ENCODE results near the gene MAD1L1. TPM values are rescaled to one million over a fixed set of nuclear protein-coding genes. Genes with fewer than 3 reads are reported as not detected.
A peak's percentile ranks its signal among the peaks of the same experiment; 100 is the strongest.

Gene MAD1L1
- total and polyA plus RNA-seq, 3 donors from 2014 or later, result 63.1 to 149 (median 94.6) TPM

- Histone ChIP-seq H3K4me3 (no peak overlapping the region), H3K36me3 (ENCODE audit: low read depth, missing control alignments) (no peaks in the 10 kb centered on the region), H3K4me1 (no peaks in the 10 kb centered on the region), H3K27me3 (no peaks in the 10 kb centered on the region), H3K9me3 (no peaks in the 10 kb centered on the region), H3K27ac (no peak overlapping the region)
- no peak for DNase-seq
- intact Hi-C loops (cut with DNase I; ENCODE audit: low total_unique reads), result no loop called here
- TF ChIP-seq POLR2A (IDR thresholded peaks at IDR 0.05), result no peak
- TF ChIP-seq CTCF (IDR thresholded peaks at IDR 0.05), result no peak
- 76 to 83% methylated on average over 6 of the region's 6 CpGs for WGBS, 2 donors
These were observed 462.4 kb downstream of the MAD1L1 start for GRCh38 chr7:1770331-1770730.

DNA sequence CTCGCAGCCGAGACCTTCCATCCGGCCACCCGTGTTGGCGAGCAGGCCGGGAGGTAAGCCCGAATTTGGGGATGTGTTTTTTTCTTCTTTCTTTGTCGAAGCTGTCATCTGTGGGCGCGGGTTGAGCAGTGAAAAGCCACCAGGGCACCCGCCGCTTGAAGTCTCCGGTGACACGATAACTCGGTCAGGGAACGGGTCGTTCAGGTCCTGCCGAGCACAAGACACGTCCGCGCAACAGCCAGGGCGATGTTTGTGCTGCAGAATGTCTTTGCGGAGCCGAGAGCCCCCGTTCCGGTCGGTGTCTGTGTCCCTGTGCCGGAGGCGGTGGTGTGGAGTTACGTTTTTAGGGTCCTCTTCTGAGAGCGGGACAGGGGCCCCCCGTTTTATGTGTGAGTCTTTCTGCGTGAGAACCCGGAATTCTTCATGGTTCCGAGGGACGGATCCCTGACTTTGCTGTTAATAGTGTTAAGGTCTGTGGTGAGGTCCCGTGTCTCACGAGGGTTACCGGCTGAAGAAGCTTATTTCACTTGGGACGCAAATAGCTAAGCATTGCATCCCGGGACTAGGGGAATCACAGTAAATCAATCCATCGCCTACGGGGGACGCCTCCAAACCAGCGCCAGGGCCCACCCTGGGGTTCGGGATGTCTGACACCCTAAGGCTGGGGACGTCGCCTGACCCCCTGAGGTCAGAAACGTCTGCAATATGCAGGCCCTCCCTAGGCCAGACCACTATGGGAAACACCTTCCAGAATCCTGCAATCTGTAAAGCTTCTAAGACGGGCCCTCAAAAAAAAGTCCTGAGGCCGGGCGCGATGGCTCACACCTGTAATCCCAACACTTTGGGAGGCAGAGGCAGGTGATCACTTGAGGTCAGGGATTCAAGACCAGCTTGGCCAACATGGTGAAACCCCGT, 463.2 kb downstream of the MAD1L1 start:
- Histone ChIP-seq H3K27ac (no peak overlapping the region), H3K9me3 (no peaks in the 10 kb centered on the region), H3K4me1 (no peaks in the 10 kb centered on the region), H3K27me3 (no peaks in the 10 kb centered on the region), H3K4me3 (peak overlapping the region; percentile 26 to 43), H3K36me3 (ENCODE audit: low read depth, missing control alignments) (no peaks in the 10 kb centered on the region)
- no peak for DNase-seq
- intact Hi-C loops (cut with DNase I; ENCODE audit: low total_unique reads), result no loop called here
- TF ChIP-seq POLR2A (IDR thresholded peaks at IDR 0.05), result no peak
- no peak for TF ChIP-seq CTCF (IDR thresholded peaks at IDR 0.05)
- 64 to 82% methylated on average over 46 to 54 of the region's 54 CpGs for WGBS, 2 donors

DNA sequence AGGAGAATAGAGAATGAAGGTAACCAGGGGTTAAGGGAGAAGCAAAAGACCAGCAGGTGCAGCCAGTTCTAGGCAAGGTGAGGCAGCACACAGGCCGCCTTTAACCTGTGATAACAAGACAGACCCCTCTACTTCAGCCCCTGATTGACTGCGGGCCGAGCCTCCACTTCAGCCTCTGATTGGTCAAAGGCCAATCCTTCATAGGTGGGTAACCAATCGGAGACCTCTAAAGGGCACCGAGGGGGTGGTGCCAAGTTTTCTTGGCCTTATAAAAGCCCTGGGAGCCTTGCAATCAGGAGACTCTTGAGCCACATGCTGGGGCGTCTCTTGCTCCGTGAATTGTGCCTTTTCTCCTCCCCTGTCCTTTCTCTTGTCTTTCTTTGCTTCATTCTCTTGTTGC, 463.9 kb downstream of the MAD1L1 start:
- no peaks in the 10 kb centered on the region for H3K9me3 ChIP-seq
- peak; percentile 77 for DNase-seq
- no peaks in the 10 kb centered on the region for H3K4me1 ChIP-seq
- peak overlapping the region; percentile 26 to 43 for H3K4me3 ChIP-seq
- no peak overlapping the region for H3K27ac ChIP-seq
- intact Hi-C loops (cut with DNase I; ENCODE audit: low total_unique reads), result no loop called here
- no peaks in the 10 kb centered on the region for H3K27me3 ChIP-seq
- H3K36me3 ChIP-seq (ENCODE audit: low read depth, missing control alignments), result no peaks in the 10 kb centered on the region
- 57 to 77% methylated on average over 7 of the region's 7 CpGs for WGBS, 2 donors
- TF ChIP-seq POLR2A (IDR thresholded peaks at IDR 0.05), result no peak
- no peak for TF ChIP-seq CTCF (IDR thresholded peaks at IDR 0.05)

DNA sequence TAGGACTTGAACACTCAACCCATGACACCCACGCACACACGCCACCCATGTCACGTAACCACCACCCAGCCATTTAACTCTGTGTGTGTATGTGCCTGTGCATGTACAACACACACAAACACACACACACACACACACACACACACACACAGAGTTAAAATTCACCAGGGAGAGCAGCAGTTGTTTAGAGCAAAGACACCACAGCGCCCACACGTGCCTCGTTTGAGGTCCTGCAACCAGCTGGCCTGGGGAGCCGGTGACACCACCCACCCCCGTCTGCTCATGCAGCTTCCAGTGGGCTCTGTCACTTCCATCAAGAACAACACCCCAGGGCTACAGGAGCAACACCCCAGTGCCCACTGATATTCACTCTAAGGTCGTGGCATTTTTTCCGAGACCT, 465.2 kb downstream of the MAD1L1 start:
- Histone ChIP-seq H3K27ac (no peak overlapping the region), H3K36me3 (ENCODE audit: low read depth, missing control alignments) (no peaks in the 10 kb centered on the region), H3K4me3 (no peak overlapping the region), H3K27me3 (no peaks in the 10 kb centered on the region), H3K4me1 (no peaks in the 10 kb centered on the region), H3K9me3 (no peaks in the 10 kb centered on the region)
- DNase-seq, result no peak
- 62 to 72% methylated on average over 10 of the region's 10 CpGs for WGBS, 2 donors
- intact Hi-C loops (cut with DNase I; ENCODE audit: low total_unique reads), result no loop called here
- no peak for TF ChIP-seq POLR2A (IDR thresholded peaks at IDR 0.05)
- TF ChIP-seq CTCF (IDR thresholded peaks at IDR 0.05), result no peak

Small RNA genes lying within 50 kb of the gene (microRNA-seq; reads per million reads assigned to microRNA genes)
- gene MIR4655 (ENCODE audit: borderline number of aligned reads in 2 of 2, borderline replicate concordance in 1 of 2) (0.69 to 0.70 reads per million in 2 donors), gene MIR6836 (ENCODE audit: borderline number of aligned reads in 2 of 2, borderline replicate concordance in 1 of 2) (0.69 to 0.70 reads per million in 2 donors)

Small RNA genes lying within 50 kb of the gene (small RNA-seq; reads per million reads assigned to genes)
- 0 reads per million in 2 donors for gene MIR4655

Other genes with a start within 250 kb of the MAD1L1 start
- 10 to 100 TPM; 18.1 to 20.5 TPM for gene MRM2, start 9.3 kb upstream of the MAD1L1 start, total RNA-seq
- 31.2 TPM for gene MRM2, start 9.3 kb upstream of the MAD1L1 start, polyA plus RNA-seq (ENCODE audit: insufficient read depth, low read depth, low replicate concordance)
- 10 to 100 TPM; 27.5 to 39.4 TPM for gene NUDT1, start 9.3 kb upstream of the MAD1L1 start, total RNA-seq
- gene NUDT1, start 9.3 kb upstream of the MAD1L1 start, polyA plus RNA-seq (ENCODE audit: insufficient read depth, low read depth, low replicate concordance), result 68.0 TPM
- 10 to 100 TPM; 50.9 to 66.8 TPM for gene SNX8, start 81.5 kb upstream of the MAD1L1 start, total RNA-seq
- 90.8 TPM for gene SNX8, start 81.5 kb upstream of the MAD1L1 start, polyA plus RNA-seq (ENCODE audit: insufficient read depth, low read depth, low replicate concordance)
- gene EIF3B, start 121.9 kb upstream of the MAD1L1 start, total RNA-seq, result 100 to 1,000 TPM; 237 to 263 TPM
- 165 TPM for gene EIF3B, start 121.9 kb upstream of the MAD1L1 start, polyA plus RNA-seq (ENCODE audit: insufficient read depth, low read depth, low replicate concordance)
- 10 to 100 TPM; 42.0 to 42.1 TPM for gene CHST12, start 170.7 kb upstream of the MAD1L1 start, total RNA-seq
- gene CHST12, start 170.7 kb upstream of the MAD1L1 start, polyA plus RNA-seq (ENCODE audit: insufficient read depth, low read depth, low replicate concordance), result 15.3 TPM
- gene GRIFIN, start 243.5 kb upstream of the MAD1L1 start, total RNA-seq, result not detected
- not detected for gene GRIFIN, start 243.5 kb upstream of the MAD1L1 start, polyA plus RNA-seq (ENCODE audit: insufficient read depth, low read depth, low replicate concordance)